ENCODE data around the gene SPEM3.

Gene SPEM3

DNA sequence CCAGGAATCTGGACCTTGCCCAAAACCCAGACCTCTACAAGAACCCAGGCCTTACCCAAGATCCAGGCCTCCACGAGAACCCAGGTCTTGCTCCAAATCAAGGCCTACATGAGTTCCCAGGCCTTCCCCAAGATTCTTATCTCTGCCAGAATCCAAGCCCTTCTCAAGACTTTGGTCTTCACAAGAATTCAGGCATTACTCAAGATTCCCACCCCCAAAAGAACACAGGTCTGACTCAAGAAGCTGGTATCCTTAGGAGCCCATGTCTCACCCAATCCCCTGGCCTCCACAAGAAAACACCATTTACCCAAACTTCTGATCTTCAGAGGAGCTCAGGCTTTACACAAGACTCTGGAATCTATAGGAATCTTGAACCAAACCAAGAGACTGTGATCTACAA is 2.6 kb downstream of the SPEM3 start:
- DNase-seq (ENCODE audit: low spot score) = no peak
- Histone ChIP-seq H3K4me3 (no peak overlapping the region), H3K27ac (no peak overlapping the region)
- TF ChIP-seq, protein P1, sequence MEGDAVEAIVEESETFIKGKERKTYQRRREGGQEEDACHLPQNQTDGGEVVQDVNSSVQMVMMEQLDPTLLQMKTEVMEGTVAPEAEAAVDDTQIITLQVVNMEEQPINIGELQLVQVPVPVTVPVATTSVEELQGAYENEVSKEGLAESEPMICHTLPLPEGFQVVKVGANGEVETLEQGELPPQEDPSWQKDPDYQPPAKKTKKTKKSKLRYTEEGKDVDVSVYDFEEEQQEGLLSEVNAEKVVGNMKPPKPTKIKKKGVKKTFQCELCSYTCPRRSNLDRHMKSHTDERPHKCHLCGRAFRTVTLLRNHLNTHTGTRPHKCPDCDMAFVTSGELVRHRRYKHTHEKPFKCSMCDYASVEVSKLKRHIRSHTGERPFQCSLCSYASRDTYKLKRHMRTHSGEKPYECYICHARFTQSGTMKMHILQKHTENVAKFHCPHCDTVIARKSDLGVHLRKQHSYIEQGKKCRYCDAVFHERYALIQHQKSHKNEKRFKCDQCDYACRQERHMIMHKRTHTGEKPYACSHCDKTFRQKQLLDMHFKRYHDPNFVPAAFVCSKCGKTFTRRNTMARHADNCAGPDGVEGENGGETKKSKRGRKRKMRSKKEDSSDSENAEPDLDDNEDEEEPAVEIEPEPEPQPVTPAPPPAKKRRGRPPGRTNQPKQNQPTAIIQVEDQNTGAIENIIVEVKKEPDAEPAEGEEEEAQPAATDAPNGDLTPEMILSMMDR (IDR thresholded peaks at IDR 0.05) = no peak

DNA sequence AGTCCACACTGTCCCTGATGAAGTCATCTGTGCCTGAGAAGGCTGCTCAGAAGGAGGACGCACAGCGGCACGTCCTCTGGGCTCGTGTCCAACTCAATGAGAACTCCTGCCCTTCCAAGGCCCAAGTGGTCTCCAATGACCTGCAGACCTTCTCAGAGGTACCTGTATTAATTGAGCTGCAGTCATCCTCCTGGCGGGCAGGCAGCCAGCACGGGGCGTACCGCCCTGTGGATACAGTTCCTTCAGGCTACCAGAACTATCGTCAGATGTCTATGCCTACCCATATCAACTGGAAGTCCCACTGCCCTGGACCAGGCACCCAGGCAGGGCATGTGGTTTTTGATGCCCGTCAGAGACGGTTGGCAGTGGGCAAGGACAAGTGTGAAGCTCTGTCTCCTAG is 3.6 kb downstream of the SPEM3 start:
- TF ChIP-seq, protein P1 (IDR thresholded peaks at IDR 0.05) = no peak
- Histone ChIP-seq H3K4me3 (no peak overlapping the region), H3K27ac (no peak overlapping the region)
- DNase-seq (ENCODE audit: low spot score) = no peak

DNA sequence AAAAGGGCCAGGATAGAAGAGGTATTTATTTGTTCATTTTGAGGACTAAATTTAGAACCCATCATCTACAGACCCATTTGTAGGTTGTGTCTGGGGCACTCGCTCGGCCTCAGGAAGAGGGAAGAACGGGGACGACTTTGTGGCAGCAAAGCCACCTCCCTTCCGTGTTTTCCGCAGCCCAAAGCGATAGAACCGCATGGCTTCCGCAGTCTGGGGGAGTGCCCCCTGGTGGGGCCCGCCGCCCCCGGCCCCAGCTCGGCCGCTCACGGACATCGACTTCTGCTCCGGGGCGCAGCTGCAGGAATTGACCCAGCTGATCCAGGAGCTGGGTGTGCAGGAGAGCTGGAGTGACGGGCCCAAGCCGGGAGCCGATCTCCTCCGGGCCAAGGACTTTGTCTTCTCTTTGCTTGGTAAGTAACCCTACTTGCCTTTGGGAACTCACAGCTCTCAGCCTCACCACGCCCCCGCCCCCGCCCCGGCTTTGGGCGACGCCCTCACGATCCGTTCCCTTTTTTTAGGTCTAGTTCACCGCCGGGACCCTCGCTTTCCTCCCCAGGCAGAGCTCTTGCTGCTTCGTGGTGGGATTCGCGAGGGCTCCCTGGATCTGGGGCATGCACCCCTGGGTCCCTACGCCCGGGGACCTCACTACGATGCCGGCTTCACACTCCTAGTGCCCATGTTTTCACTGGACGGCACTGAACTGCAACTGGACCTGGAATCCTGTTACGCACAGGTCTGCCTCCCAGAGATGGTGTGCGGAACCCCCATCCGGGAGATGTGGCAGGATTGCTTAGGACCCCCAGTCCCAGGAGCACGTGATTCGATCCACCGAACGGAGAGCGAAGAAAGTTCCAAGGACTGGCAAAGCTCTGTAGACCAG is 7.3 kb downstream of the SPEM3 start:
- H3K27ac ChIP-seq = peak overlapping the region in 1 of 2 donors; percentile 86
- peak; percentile 85 for DNase-seq (ENCODE audit: low spot score)
- H3K4me3 ChIP-seq = peak overlapping the region; percentile 74
- TF ChIP-seq, protein P1 (IDR thresholded peaks at IDR 0.05) = no peak

DNA sequence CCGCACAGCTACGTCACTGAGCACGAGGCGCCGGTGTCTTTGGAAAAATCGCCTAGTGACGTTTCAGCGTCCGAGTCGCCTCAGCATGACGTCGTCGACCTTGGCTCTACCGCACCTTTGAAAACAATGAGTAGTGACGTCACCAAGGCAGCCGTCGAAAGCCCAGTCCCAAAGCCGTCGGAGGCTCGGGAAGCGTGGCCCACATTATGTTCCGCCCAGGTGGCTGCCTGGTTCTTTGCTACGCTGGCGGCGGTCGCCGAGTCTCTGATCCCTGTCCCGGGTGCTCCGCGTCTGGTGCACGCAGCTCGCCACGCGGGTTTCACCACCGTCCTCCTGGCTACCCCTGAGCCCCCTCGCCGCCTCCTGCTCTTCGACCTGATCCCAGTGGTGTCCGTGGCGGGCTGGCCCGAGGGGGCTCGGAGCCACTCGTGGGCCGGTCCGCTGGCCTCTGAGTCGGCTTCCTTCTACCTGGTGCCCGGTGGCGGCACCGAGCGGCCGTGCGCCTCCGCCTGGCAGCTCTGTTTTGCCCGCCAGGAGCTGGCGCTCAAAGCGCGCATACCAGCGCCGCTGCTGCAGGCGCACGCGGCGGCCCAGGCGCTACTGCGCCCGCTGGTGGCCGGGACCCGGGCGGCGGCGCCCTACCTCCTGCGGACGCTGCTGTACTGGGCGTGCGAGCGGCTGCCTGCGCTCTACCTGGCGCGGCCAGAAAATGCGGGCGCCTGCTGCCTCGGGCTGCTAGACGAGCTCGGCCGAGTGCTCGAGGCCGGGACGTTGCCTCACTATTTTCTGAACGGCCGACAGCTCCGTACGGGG is 8.1 kb downstream of the SPEM3 start:
- peak; percentile 84 for DNase-seq (ENCODE audit: low spot score)
- peak overlapping the region; percentile 40 to 86 for H3K27ac ChIP-seq
- TF ChIP-seq, protein P1 (IDR thresholded peaks at IDR 0.05) = peak; percentile 80
- peak overlapping the region; percentile 74 for H3K4me3 ChIP-seq

DNA sequence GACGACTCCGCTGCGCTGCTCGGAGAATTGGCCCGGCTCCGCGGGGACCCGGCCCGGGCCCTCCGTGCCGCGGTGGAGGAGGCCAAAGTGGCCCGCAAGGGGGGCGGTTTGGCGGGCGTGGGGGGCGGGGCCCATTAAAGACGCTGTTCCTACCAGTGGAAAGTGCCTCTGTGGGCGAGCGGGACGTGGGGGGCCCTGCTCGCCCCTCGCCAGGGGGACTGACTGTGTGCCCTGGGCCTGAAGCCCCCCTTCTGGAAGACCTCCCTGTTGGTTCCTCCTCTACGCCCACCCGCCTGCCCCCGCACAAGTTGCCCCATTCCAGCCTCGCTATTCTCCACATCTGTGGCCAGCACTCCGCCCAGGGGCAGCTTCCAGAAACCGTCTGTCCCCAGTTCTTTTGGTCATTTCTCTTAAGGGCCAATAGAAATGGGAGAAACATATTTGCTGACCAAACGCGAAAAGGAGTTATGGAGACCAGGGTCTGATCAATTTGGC is 8.8 kb downstream of the SPEM3 start:
- TF ChIP-seq, protein P1 (IDR thresholded peaks at IDR 0.05) = peak; percentile 7
- peak overlapping the region; percentile 74 for H3K4me3 ChIP-seq
- H3K27ac ChIP-seq = peak overlapping the region in 1 of 2 donors; percentile 86
- DNase-seq (ENCODE audit: low spot score) = no peak

DNA sequence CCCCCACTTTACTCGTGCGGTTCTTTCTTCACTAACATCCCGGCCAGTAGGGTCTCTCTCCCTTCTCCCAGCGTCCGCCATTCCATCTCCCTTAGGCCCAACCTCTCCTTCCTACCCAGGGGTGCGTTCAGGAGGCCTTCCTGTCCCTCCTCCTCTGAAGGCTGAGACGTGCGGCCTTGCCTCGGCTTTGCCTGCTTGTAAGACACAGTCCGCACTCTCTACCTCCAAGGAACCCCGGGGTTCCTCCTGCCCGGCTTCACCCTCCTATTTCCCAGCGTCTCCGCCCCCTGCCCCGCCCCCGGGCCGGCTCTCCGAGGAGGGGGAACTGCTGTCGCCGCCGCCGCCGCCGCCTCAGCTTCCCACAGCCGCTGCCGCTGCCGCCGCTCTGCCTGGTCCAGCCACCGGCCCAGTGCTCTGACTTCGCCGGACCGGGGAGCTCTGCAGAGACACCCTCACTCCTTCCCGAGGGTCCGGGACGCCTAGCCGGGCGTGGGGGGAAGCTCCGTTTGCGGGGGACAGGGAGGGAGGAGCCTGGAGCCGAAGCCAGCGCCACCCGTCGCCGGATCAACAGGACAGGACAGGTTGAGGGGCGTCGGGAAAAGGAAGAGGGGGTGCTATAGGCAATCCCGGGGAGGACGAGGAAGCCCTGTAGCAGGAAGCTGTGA is 9.4 kb downstream of the SPEM3 start:
- Histone ChIP-seq H3K27ac (peak overlapping the region in 1 of 2 donors; percentile 86), H3K4me3 (peak overlapping the region; percentile 74)
- TF ChIP-seq, protein P1 (IDR thresholded peaks at IDR 0.05) = no peak
- DNase-seq (ENCODE audit: low spot score) = no peak

Measured in coronary artery (tissue), 2 donors.